ENCODE results near the gene C19orf73. TPM values are rescaled to one million over a fixed set of nuclear protein-coding genes. Genes with fewer than 3 reads are reported as not detected.
"Not testable (repeated sequence)": the region's sequence is repeated elsewhere in the genome, so short reads cannot be mapped to it uniquely, and the experiment has no call there.

C19orf73 gene
- total and polyA plus RNA-seq, 2 experiments from 2014 or later = 8.1 to 9.1 TPM

DNA sequence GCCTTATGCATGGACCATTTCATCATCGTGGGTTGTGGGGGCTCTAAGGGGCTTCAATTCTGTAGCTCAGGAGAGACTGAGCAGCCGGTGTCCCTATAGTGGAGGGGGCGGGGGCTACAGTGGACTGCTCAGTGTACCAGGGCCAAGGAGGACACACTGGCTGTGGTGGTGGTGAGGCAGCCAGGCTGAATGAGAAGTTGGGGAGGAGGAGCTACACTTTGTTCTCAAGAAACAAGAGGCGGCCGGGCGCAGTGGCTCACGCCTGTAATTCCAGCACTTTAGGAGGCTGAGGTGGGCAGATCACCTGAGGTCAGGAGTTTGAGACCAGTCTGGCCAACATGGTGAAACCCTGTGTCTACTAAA is 27.4 kb upstream of the C19orf73 start:
- H3K9me3 Mint-ChIP-seq = not testable (repeated sequence)
- H3K27ac Mint-ChIP-seq = peak overlapping the region; percentile 98
- peak overlapping the region; percentile 70 for H3K4me3 ChIP-seq

DNA sequence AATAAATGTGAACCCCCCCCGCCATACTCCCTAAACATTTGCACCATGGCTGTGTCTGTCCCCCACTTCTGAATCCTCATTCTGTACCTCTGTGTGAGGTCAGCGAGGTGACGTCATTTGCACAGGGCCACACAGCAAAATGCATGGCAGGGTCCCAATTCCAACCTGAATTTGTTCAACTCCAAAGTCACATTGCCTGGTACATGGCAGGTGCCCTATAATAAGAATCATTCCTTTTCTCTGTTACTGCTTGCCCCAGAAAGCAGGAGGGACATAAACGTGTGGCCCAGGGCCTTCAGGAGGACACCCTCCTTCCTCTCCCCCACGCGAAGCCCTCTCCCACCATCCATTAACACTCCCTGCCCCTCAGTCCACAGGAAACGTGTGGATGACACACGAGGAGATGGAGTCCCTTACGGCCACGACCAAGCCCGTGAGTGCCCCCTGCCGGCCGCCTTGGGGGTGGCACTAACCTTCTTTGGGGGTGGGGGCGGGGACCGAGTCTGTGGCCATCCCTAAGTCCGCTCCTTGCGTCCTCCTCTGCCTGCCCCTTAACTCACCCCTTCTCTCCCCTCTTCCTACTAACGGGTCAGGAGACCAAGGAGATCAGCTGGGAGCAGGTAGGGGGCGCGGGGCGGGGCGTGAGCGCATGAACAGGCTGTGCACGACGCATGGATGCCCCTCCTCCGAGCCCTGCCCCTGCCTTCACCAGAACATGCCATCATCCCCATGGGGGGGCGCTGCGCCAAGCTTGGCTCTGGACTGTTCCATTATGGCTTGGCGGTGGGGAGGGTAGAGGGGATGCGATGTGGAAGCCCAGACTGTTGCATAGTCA is 26.8 kb upstream of the C19orf73 start:
- TF ChIP-seq, protein P1, sequence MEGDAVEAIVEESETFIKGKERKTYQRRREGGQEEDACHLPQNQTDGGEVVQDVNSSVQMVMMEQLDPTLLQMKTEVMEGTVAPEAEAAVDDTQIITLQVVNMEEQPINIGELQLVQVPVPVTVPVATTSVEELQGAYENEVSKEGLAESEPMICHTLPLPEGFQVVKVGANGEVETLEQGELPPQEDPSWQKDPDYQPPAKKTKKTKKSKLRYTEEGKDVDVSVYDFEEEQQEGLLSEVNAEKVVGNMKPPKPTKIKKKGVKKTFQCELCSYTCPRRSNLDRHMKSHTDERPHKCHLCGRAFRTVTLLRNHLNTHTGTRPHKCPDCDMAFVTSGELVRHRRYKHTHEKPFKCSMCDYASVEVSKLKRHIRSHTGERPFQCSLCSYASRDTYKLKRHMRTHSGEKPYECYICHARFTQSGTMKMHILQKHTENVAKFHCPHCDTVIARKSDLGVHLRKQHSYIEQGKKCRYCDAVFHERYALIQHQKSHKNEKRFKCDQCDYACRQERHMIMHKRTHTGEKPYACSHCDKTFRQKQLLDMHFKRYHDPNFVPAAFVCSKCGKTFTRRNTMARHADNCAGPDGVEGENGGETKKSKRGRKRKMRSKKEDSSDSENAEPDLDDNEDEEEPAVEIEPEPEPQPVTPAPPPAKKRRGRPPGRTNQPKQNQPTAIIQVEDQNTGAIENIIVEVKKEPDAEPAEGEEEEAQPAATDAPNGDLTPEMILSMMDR (conservative IDR thresholded peaks at IDR 0.05; ENCODE audit: low read depth in 2 of 2) = peak; percentile 82 to 96
- peak; percentile 53 for TF ChIP-seq POLR2AphosphoS5 (IDR thresholded peaks at IDR 0.05; ENCODE audit: low read depth)
- TF ChIP-seq, protein P2, sequence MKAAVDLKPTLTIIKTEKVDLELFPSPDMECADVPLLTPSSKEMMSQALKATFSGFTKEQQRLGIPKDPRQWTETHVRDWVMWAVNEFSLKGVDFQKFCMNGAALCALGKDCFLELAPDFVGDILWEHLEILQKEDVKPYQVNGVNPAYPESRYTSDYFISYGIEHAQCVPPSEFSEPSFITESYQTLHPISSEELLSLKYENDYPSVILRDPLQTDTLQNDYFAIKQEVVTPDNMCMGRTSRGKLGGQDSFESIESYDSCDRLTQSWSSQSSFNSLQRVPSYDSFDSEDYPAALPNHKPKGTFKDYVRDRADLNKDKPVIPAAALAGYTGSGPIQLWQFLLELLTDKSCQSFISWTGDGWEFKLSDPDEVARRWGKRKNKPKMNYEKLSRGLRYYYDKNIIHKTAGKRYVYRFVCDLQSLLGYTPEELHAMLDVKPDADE (IDR thresholded peaks at IDR 0.05) = no peak
- peak; percentile 70 for TF ChIP-seq CREB1 (CRISPR knock-in tag; IDR thresholded peaks at IDR 0.05; ENCODE audit: low read depth)
- TF ChIP-seq ZNF331 (CRISPR knock-in tag; IDR thresholded peaks at IDR 0.05; ENCODE audit: low read depth) = no peak
- H3K4me3 ChIP-seq = peak overlapping the region; percentile 70
- 0 out of 3 replicates have a peak, but pooled peaks cover 3% of the 10 kb centered on the region for H3K9me3 Mint-ChIP-seq
- H4K20me1 ChIP-seq (replicated peaks; ENCODE audit: insufficient read depth) = no peaks in the 10 kb centered on the region
- H3K79me2 ChIP-seq (replicated peaks; ENCODE audit: insufficient read depth) = no peaks in the 10 kb centered on the region
- H3K9me2 ChIP-seq (ENCODE audit: insufficient read depth) = 0 out of 2 replicates have a peak, but pooled peaks cover 7% of the 10 kb centered on the region
- H3K27me3 Mint-ChIP-seq (ENCODE audit: insufficient read depth, low read depth, poor library complexity) = peaks cover 21% of the 10 kb centered on the region
- peak overlapping the region; percentile 98 for H3K27ac Mint-ChIP-seq
- DNase-seq (ENCODE audit: low spot score) (peak; percentile 98), ATAC-seq (peak; percentile 20)
- H3K36me3 Mint-ChIP-seq (ENCODE audit: low read depth) = no peaks in the 10 kb centered on the region; the same call in 1 of the 3 replicates
- peak overlapping the region; percentile 80 for H3K27ac ChIP-seq (ENCODE audit: low read depth)
- H3K4me1 ChIP-seq (ENCODE audit: insufficient read depth) = peaks cover 20% of the 10 kb centered on the region
- no peaks in the 10 kb centered on the region for H3K27me3 ChIP-seq (ENCODE audit: insufficient read depth)
- peak overlapping the region; percentile 87 for H3K4me2 ChIP-seq
- H3K4me1 Mint-ChIP-seq = peaks cover 32% of the 10 kb centered on the region
- peak overlapping the region; percentile 95 for H2AFZ ChIP-seq
- peaks cover 17% of the 10 kb centered on the region for H3F3A ChIP-seq (replicated peaks; ENCODE audit: low read depth)
- no peaks in the 10 kb centered on the region for H3K36me3 ChIP-seq (ENCODE audit: insufficient read depth)
- H3K4me3 Mint-ChIP-seq = peak overlapping the region; percentile 83

More for the DNA sequence above, 27.4 kb upstream of the C19orf73 start:
- not testable (repeated sequence) for H3K36me3 ChIP-seq (ENCODE audit: insufficient read depth); H4K20me1 ChIP-seq (replicated peaks; ENCODE audit: insufficient read depth); H3K27me3 ChIP-seq (ENCODE audit: insufficient read depth); H3K79me2 ChIP-seq (replicated peaks; ENCODE audit: insufficient read depth); H3K36me3 Mint-ChIP-seq (ENCODE audit: low read depth); H3K9me2 ChIP-seq (ENCODE audit: insufficient read depth)
- Histone ChIP-seq H3F3A (replicated peaks; ENCODE audit: low read depth) (peaks cover 22% of the 10 kb centered on the region), H2AFZ (peak overlapping the region; percentile 95), H3K4me2 (peak overlapping the region; percentile 87), H3K4me1 (ENCODE audit: insufficient read depth) (peaks cover 20% of the 10 kb centered on the region), H3K27ac (ENCODE audit: low read depth) (peak overlapping the region; percentile 80)
- ATAC-seq (peak; percentile 9), DNase-seq (ENCODE audit: low spot score) (peak; percentile 83)
- Mint-ChIP-seq H3K4me1 (peaks cover 32% of the 10 kb centered on the region), H3K27me3 (ENCODE audit: insufficient read depth, low read depth, poor library complexity) (peaks cover 21% of the 10 kb centered on the region), H3K4me3 (peak overlapping the region; percentile 83)
- TF ChIP-seq POLR2AphosphoS5 (IDR thresholded peaks at IDR 0.05; ENCODE audit: low read depth) = peak; percentile 42; the same call in 1 of the 2 replicates
- TF ChIP-seq, protein P2 (IDR thresholded peaks at IDR 0.05) = peak; percentile 35; the same call in 1 of the 2 replicates

All from GM23338 (cell line).